Hepatocyte (in vitro differentiated cells): ENCODE results near the gene TPX2. TPM values are rescaled to one million over a fixed set of nuclear protein-coding genes. Genes with fewer than 3 reads are reported as not detected.

Experiments
- DNase-seq: peaks from one replicate; pipeline ENCODE4 v3.0.0-alpha.2; 2016; ENCODE audit warnings: low spot score
- H2AFZ ChIP-seq: fragments of 200-600 bp; sonication (generic); 2 replicates; pipeline ENCODE4 v1.6.0; 2016; ENCODE audit warnings: antibody characterized with exemption, mild to moderate bottlenecking
- H3K27ac ChIP-seq: fragments of 200-600 bp; sonication (generic); 2 replicates; pipeline ENCODE4 v1.5.1; 2016; ENCODE audit warnings: mild to moderate bottlenecking
- H3K27me3 ChIP-seq: fragments of 200-600 bp; sonication (generic); 2 replicates; pipeline ENCODE4 v1.6.1; 2016
- H3K36me3 ChIP-seq: fragments of 200-600 bp; sonication (generic); replicated peaks from 2 replicates; pipeline ENCODE4 v1.5.1; 2016; ENCODE audit warnings: low read depth; ENCODE audit not compliant: insufficient read depth
- H3K4me1 ChIP-seq: fragments of 200-600 bp; sonication (generic); 2 replicates; pipeline ENCODE4 v1.5.1; 2016; ENCODE audit warnings: mild to moderate bottlenecking, moderate library complexity; ENCODE audit not compliant: insufficient read depth
- H3K4me2 ChIP-seq: fragments of 200-600 bp; sonication (generic); 2 replicates; pipeline ENCODE4 v1.6.0; 2016
- H3K4me3 ChIP-seq: fragments of 200-600 bp; sonication (generic); 2 replicates; pipeline ENCODE4 v1.5.1; 2016; ENCODE audit warnings: mild to moderate bottlenecking
- H3K79me2 ChIP-seq: fragments of 200-600 bp; sonication (generic); 2 replicates; pipeline ENCODE4 v1.6.0; 2017; ENCODE audit warnings: mild to moderate bottlenecking
- H3K9me2 ChIP-seq: fragments of 200-600 bp; sonication (generic); replicated peaks from 2 replicates; pipeline ENCODE4 v1.6.0; 2017; ENCODE audit warnings: mild to moderate bottlenecking; ENCODE audit not compliant: insufficient read depth
- H3K9me3 ChIP-seq: fragments of 200-600 bp; sonication (generic); 2 replicates; pipeline ENCODE4 v1.5.1; 2016; ENCODE audit warnings: low read depth, mild to moderate bottlenecking
- H4K20me1 ChIP-seq: fragments of 200-600 bp; sonication (generic); 2 replicates; pipeline ENCODE4 v1.6.0; 2016; ENCODE audit warnings: mild to moderate bottlenecking; ENCODE audit not compliant: insufficient read depth, poor library complexity, severe bottlenecking
- EZH2 ChIP-seq: fragments of 200-600 bp; sonication (generic); IDR thresholded peaks from 2 replicates; pipeline ENCODE4 v1.6.1; 2016; ENCODE audit warnings: antibody characterized with exemption, mild to moderate bottlenecking, borderline replicate concordance
- EZH2phosphoT487 ChIP-seq: fragments of 200-600 bp; sonication (generic); IDR thresholded peaks from one replicate; pipeline ENCODE4 v1.6.1; 2018; ENCODE audit warnings: antibody characterized with exemption, mild to moderate bottlenecking, low read depth, moderate library complexity; ENCODE audit not compliant: unreplicated experiment, severe bottlenecking
- WGBS: methylation state at CpG from one replicate; pipeline ENCODE4 v1.1.6; 2016; ENCODE audit warnings: low lambda C conversion rate; ENCODE audit errors: missing lambda C conversion rate; 5-methylcytosine and 5-hydroxymethylcytosine counted together
- polyA plus RNA-seq: library from polyadenylated mRNA; unstranded; fragments of >200 nt; fragmentation: Nextera tagmentation; extraction: Ambion mirVana; gene quantifications from 2 replicates; pipeline ENCODE4 v1.2.1, GENCODE V29; 2016
- total RNA-seq: library from RNA; depleted of rRNA; stranded (reverse); fragments of >200 nt; gene quantifications from 2 replicates; pipeline ENCODE4 v1.2.3, GENCODE V29; 2014
- TF ChIP-seq, protein P1 (sequence below): fragments of 200-600 bp; sonication (generic); IDR thresholded peaks from 2 replicates; pipeline ENCODE4 v1.5.1; 2016; ENCODE audit warnings: antibody characterized with exemption, mild to moderate bottlenecking; ENCODE audit not compliant: poor library complexity

TPX2 gene
- total and polyA plus RNA-seq, 2 experiments from 2014 or later: 16.3 to 23.9 TPM

DNA sequence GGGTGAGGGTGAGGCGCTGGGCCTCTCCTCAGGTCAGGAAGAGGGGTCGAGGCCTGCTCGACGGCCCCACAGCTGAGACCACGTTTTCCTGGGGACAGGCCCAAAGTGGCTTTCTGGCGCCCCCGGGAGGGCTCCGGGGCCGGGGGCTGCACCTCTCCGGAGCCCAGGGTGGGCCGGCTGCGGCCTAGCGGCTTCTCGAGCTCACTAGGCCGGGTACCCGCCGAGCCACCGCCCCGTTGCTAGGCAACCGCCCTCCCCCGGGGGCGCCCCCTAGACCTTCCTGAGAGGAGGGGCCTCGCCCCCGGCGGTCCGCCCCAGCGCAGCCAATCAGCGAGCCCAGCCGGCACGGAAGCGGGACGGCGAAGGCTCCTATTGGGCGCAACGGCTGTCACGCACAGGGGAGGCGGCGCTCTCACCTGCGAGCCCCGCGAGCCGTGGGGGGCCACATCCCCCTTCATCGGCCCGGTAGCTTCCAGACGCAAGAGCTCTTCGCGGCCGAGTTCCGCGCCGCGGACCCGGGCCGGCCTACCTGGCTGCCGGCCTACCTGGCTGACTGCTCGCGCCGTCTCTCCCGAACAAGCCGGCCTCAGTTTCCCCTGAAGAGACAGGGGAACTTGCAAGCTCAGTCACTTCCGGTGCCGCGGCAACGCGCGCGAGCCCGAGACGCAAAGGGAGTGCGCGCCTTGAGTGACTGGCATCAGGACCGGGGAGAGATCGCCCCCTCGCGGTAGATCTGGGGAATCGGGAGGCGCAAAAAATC, 15.6 kb upstream of the TPX2 start:
- Histone ChIP-seq H3K9me3 (no peaks in the 10 kb centered on the region), H3K79me2 (peaks cover 43% of the 10 kb centered on the region), H3K4me1 (peaks cover 25% of the 10 kb centered on the region), H3K36me3 (no peaks in the 10 kb centered on the region), H2AFZ (peak overlapping the region; percentile 60), H3K4me3 (peak overlapping the region; percentile 63), H3K27ac (peak overlapping the region; percentile 98), H4K20me1 (no peaks in the 10 kb centered on the region), H3K27me3 (no peaks in the 10 kb centered on the region), H3K4me2 (peak overlapping the region; percentile 91), H3K9me2 (no peaks in the 10 kb centered on the region)
- under 1% methylated on average over 76 of the region's 77 CpGs for WGBS
- no peak for TF ChIP-seq EZH2phosphoT487
- TF ChIP-seq EZH2: no peak
- TF ChIP-seq, protein P1, sequence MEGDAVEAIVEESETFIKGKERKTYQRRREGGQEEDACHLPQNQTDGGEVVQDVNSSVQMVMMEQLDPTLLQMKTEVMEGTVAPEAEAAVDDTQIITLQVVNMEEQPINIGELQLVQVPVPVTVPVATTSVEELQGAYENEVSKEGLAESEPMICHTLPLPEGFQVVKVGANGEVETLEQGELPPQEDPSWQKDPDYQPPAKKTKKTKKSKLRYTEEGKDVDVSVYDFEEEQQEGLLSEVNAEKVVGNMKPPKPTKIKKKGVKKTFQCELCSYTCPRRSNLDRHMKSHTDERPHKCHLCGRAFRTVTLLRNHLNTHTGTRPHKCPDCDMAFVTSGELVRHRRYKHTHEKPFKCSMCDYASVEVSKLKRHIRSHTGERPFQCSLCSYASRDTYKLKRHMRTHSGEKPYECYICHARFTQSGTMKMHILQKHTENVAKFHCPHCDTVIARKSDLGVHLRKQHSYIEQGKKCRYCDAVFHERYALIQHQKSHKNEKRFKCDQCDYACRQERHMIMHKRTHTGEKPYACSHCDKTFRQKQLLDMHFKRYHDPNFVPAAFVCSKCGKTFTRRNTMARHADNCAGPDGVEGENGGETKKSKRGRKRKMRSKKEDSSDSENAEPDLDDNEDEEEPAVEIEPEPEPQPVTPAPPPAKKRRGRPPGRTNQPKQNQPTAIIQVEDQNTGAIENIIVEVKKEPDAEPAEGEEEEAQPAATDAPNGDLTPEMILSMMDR: peak; percentile 99
- DNase-seq: peak; percentile 100

DNA sequence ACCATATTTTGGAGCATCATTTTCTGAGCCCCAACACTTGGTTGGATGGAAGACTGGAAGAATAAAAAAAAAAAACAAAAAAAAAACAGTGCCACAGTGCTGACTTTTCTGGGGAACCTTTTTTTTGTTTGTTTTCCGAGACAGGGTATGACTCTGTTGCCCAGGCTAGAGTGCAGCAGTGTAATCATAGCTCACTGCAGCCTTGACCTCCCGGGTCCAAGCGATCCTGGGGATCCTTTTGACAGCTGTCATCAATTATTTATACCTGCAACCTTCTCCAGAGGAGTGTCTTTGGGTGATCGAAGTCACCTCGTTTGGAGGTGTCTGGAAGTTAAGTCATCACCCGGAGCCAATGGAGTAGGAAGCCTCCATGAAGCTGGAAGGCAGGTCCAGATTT, 7.8 kb upstream of the TPX2 start:
- H3K4me1 ChIP-seq: no peaks in the 10 kb centered on the region
- TF ChIP-seq EZH2phosphoT487 (no peak), EZH2 (no peak)
- TF ChIP-seq, protein P1: no peak
- no peaks in the 10 kb centered on the region for H3K9me3 ChIP-seq
- H3K9me2 ChIP-seq: no peaks in the 10 kb centered on the region
- 90% methylated on average over 6 of the region's 6 CpGs for WGBS
- H3K4me2 ChIP-seq: no peak overlapping the region
- no peaks in the 10 kb centered on the region for H4K20me1 ChIP-seq
- no peak for DNase-seq
- no peak overlapping the region for H2AFZ ChIP-seq
- no peak overlapping the region for H3K4me3 ChIP-seq
- H3K27ac ChIP-seq: no peak overlapping the region
- H3K79me2 ChIP-seq: no peaks in the 10 kb centered on the region
- no peaks in the 10 kb centered on the region for H3K36me3 ChIP-seq
- H3K27me3 ChIP-seq: no peaks in the 10 kb centered on the region

DNA sequence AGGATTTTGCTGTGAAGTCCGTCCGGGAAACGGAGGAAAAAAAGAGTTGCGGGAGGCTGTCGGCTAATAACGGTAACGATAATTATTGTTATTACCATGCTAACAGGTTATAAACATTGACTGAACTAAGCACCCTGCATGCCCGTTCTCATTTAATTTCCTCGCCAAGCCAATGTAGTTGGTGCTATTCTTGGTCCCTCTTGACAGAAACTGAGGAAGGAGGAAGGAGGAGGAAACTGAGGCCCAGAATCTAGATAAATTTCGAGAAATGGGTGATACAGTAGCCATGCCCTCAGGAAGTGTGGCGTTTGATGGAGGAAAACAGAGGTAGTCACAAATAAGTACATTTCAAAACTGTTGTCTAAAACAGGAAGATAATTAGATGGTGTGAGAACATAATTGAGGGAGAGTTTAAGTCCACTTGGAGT, 474 bp downstream of the TPX2 start:
- TF ChIP-seq, protein P1: peak; percentile 1
- no peak for TF ChIP-seq EZH2
- H3K36me3 ChIP-seq: no peaks in the 10 kb centered on the region
- no peaks in the 10 kb centered on the region for H4K20me1 ChIP-seq
- H3K9me3 ChIP-seq: no peaks in the 10 kb centered on the region
- DNase-seq: no peak
- no peaks in the 10 kb centered on the region for H3K9me2 ChIP-seq
- H3K79me2 ChIP-seq: peaks cover 54% of the 10 kb centered on the region
- 2% methylated on average over 11 of the region's 11 CpGs for WGBS
- no peaks in the 10 kb centered on the region for H3K27me3 ChIP-seq
- peak overlapping the region; percentile 3 for H3K27ac ChIP-seq
- H3K4me3 ChIP-seq: peak overlapping the region; percentile 61
- peaks cover 17% of the 10 kb centered on the region for H3K4me1 ChIP-seq
- peak overlapping the region; percentile 51 for H2AFZ ChIP-seq
- H3K4me2 ChIP-seq: peak overlapping the region; percentile 83
